Fibroblast of villous mesenchyme (primary cell): ENCODE results near the gene GNAL. TPM values are rescaled to one million over a fixed set of nuclear protein-coding genes. Genes with fewer than 3 reads are reported as not detected.
"Not testable (repeated sequence)": the region's sequence is repeated elsewhere in the genome, so short reads cannot be mapped to it uniquely, and the experiment has no call there.

ENCODE experiments used
- DNase-seq: peaks from one replicate; pipeline ENCODE4 v3.0.0-alpha.2; 2010; ENCODE audit warnings: low read depth
- H3K4me3 ChIP-seq: 2 replicates; pipeline ENCODE4 v1.5.1; 2011; ENCODE audit warnings: low read depth, mild to moderate bottlenecking, low read length
- CTCF ChIP-seq: IDR thresholded peaks from 2 replicates; pipeline ENCODE4 v1.5.1; 2012; ENCODE audit warnings: low read depth, mild to moderate bottlenecking, low read length; ENCODE audit not compliant: insufficient read depth
- total RNA-seq: library from RNA; depleted of rRNA; stranded (reverse); fragments of >200 nt; gene quantifications from 2 replicates; pipeline ENCODE4 v1.2.3, GENCODE V29; 2012

GNAL gene
- total RNA-seq, 1 donor = under 0.01 TPM

- TF ChIP-seq CTCF = no peak
- no peak overlapping the region for H3K4me3 ChIP-seq
- DNase-seq = no peak
These were observed 15.5 kb upstream of the GNAL start for GRCh38 chr18:11673560-11673959.

- no peak for TF ChIP-seq CTCF
- no peak for DNase-seq
- H3K4me3 ChIP-seq = no peak overlapping the region
These were observed 14.9 kb upstream of the GNAL start for GRCh38 chr18:11674119-11674518.

GRCh38 chr18:11676386-11676785 lies 12.7 kb upstream of the GNAL start:
- TF ChIP-seq CTCF = no peak
- DNase-seq = no peak
- H3K4me3 ChIP-seq = no peak overlapping the region

- no peak overlapping the region for H3K4me3 ChIP-seq
- TF ChIP-seq CTCF = no peak
These were observed 12.2 kb upstream of the GNAL start for GRCh38 chr18:11676867-11677266.

GRCh38 chr18:11678211-11678610 lies 10.9 kb upstream of the GNAL start:
- no peak overlapping the region for H3K4me3 ChIP-seq
- no peak for DNase-seq
- no peak for TF ChIP-seq CTCF

More at GRCh38 chr18:11676867-11677266, 12.2 kb upstream of the GNAL start:
- no peak for DNase-seq

GRCh38 chr18:11689669-11690565 lies 853 bp downstream of the GNAL start:
- peak overlapping the region; percentile 32 for H3K4me3 ChIP-seq
- DNase-seq = peak; percentile 9
- TF ChIP-seq CTCF = no peak

GRCh38 chr18:11690660-11691059 lies 1.6 kb downstream of the GNAL start:
- not testable (repeated sequence) for DNase-seq, H3K4me3 ChIP-seq
